HG02970 (cell line): Measurements from ENCODE around the gene KIAA1671.

Source experiments
- ATAC-seq: cut with Tn5 transposase; IDR thresholded peaks from one replicate; pipeline ENCODE4 v1.9.1; 2021; ENCODE audit warnings: mild to moderate bottlenecking, moderate library complexity, moderate number of reproducible peaks; ENCODE audit not compliant: unreplicated experiment, low FRiP score

KIAA1671 gene

GRCh38 chr22:25007444-25008106, 55.1 kb downstream of the KIAA1671 start:
- no peak for ATAC-seq

GRCh38 chr22:25008666-25009065, 56.1 kb downstream of the KIAA1671 start:
- ATAC-seq: no peak

GRCh38 chr22:25012741-25013143, 60.2 kb downstream of the KIAA1671 start:
- ATAC-seq: no peak

- no peak for ATAC-seq
Measured at GRCh38 chr22:25013607-25014006, 61.1 kb downstream of the KIAA1671 start.

GRCh38 chr22:25014896-25015755, 62.6 kb downstream of the KIAA1671 start:
- no peak for ATAC-seq

- no peak for ATAC-seq
Measured at GRCh38 chr22:25016311-25016710, 63.8 kb downstream of the KIAA1671 start.

GRCh38 chr22:25018009-25018408, 65.5 kb downstream of the KIAA1671 start:
- no peak for ATAC-seq

GRCh38 chr22:25019427-25020184, 67.1 kb downstream of the KIAA1671 start:
- ATAC-seq: no peak

- no peak for ATAC-seq
Measured at GRCh38 chr22:25021409-25021808, 68.9 kb downstream of the KIAA1671 start.

- ATAC-seq: no peak
Measured at GRCh38 chr22:25021976-25022711, 69.6 kb downstream of the KIAA1671 start.

- ATAC-seq: no peak
Measured at GRCh38 chr22:25023879-25024278, 71.4 kb downstream of the KIAA1671 start.

- no peak for ATAC-seq
Measured at GRCh38 chr22:25024895-25025294, 72.4 kb downstream of the KIAA1671 start.

- ATAC-seq: no peak
Measured at GRCh38 chr22:25025491-25026400, 73.2 kb downstream of the KIAA1671 start.

- ATAC-seq: no peak
Measured at GRCh38 chr22:25027043-25027906, 74.8 kb downstream of the KIAA1671 start.

GRCh38 chr22:25027959-25028840, 75.7 kb downstream of the KIAA1671 start:
- ATAC-seq: no peak

- no peak for ATAC-seq
Measured at GRCh38 chr22:25028841-25029141, 76.3 kb downstream of the KIAA1671 start.

- no peak for ATAC-seq
Measured at GRCh38 chr22:25029181-25029580, 76.7 kb downstream of the KIAA1671 start.

GRCh38 chr22:25030636-25031035, 78.1 kb downstream of the KIAA1671 start:
- ATAC-seq: no peak
